ENCODE data around the gene FBXW5.

The FBXW5 gene

GRCh38 chr9:136907011-136907914 is 37.3 kb downstream of the FBXW5 start:
- DNase-seq (ENCODE audit: low read depth in 2 of 2) = no peak

- no peak for DNase-seq (ENCODE audit: low read depth in 2 of 2)
Measured at GRCh38 chr9:136906266-136906665, 38.3 kb downstream of the FBXW5 start.

- no peak for DNase-seq (ENCODE audit: low read depth in 2 of 2)
Measured at GRCh38 chr9:136903041-136903554, 41.4 kb downstream of the FBXW5 start.

DNA sequence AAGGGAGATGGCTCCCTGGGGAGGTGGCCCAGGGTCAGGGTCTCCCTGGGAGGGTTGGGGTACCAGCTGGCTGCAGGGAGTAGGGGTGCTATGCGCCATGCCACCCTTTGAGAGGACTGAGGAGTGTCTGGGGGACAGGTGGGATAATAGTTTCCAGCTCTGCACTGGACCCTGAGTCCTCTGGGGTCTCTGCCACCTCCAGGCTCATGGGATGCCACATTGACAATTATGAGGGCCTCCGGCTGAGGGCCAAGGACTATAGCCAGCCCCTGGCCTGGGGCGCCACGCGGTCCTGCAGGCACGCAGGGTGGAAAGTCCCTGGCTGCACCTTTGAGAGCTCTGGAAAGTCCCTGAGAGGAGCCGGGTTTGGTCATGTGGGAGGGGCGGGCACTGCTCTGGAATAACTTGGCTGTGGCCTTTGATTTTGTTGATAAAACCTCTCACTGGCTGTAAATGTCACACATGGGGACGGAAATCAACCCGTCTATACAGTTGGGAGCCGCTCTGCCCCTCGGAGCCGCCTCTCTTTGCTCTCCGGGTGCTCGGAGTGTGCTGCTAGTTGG is 42.2 kb downstream of the FBXW5 start:
- peak; percentile 82 for DNase-seq (ENCODE audit: low read depth in 2 of 2)

DNA sequence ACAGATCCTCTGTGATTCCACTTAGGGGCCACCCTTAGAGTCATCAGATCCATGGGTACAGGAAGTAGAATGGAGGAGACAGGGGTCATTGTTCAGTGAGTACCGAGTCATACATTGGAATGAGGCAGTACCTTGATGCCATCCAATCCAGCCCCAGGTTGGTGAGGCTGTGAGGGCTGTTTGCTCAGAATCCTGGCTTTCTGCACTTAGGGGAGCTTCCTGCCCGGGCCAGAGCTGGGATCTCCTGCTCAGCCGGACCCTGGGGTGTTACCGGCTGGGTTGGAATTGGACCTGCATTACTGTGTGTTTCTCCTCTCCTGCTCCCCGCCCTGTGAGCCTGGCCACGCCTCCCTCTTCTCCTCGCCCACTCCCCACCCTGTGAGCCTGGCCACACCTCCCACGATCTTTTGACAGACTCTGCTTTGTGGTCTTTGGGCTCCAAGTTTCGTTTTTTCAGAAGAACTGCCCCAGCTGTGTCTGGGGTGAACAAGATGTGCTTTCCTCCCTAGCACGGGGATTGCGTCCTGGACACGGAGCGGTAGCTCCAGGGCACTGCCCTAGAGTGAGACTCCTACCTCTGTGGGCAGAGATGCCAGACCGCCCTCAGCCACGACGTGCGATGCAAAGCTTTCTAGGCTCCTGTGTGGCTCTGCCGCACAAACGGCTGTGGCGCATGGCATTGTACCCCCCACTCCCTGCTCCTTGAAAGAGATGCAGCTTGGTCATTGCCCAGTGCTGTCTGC is 42.9 kb downstream of the FBXW5 start:
- peak; percentile 67 to 73 for DNase-seq (ENCODE audit: low read depth in 2 of 2)

GRCh38 chr9:136900988-136901515 is 43.5 kb downstream of the FBXW5 start:
- DNase-seq (ENCODE audit: low read depth in 2 of 2) = no peak

DNA sequence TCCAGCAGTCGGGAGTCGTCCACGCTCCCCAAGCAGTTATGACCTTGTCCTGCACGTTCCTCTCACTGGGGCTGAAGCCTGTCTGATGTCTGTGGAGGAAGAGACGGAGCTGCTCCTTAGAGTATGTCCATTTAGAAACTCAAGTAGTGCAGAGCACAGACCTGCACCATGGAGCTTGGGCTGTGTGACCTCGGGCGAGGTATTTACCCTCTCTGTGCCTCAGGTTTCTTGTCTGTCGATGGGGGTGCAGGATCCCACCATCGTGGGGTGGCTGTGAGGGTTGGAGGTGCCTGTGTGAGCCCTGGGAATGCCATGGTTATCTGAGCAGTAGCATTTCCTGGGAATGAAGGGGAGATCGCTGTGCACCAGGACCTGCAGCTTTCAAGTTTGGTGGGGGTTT is 44.0 kb downstream of the FBXW5 start:
- DNase-seq (ENCODE audit: low read depth in 2 of 2) = no peak

DNA sequence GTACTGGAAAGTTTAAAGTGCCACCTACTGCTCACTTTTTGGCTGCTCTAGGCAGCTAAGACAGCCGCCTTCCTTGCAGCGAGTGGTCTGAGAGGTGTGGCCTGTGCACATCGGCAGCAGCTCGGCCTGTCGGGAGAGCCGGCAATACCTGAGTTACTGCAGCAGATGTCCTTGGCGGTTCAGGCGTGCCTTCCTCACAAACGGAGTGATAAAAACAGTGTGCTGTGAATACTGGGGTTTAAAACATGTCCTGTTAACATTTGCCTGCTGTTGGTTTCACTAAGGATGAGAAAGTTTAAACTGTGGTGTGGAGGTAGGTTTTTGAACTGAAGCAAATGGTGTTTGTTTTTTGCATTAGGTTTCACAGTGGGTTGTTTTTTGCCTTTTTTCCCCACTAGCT is 45.3 kb downstream of the FBXW5 start:
- no peak for DNase-seq (ENCODE audit: low read depth in 2 of 2)

GRCh38 chr9:136898483-136899100 is 45.9 kb downstream of the FBXW5 start:
- no peak for DNase-seq (ENCODE audit: low read depth in 2 of 2)

- DNase-seq (ENCODE audit: low read depth in 2 of 2) = no peak
Measured at GRCh38 chr9:136896027-136896426, 48.5 kb downstream of the FBXW5 start.

GRCh38 chr9:136890661-136891060 is 53.9 kb downstream of the FBXW5 start:
- no peak for DNase-seq (ENCODE audit: low read depth in 2 of 2)
